H9 (cell line): ENCODE data around the gene CEACAM6. TPM values are rescaled to one million over a fixed set of nuclear protein-coding genes. Genes with fewer than 3 reads are reported as not detected.

Experiments
- DNase-seq: peaks from one replicate; pipeline ENCODE4 v3.0.0-alpha.2; 2017
- H2AFZ ChIP-seq: one replicate; pipeline ENCODE4 v1.6.1; 2013; ENCODE audit warnings: mild to moderate bottlenecking, low read length, control low read depth, moderate library complexity
- H2AK5ac ChIP-seq: 2 replicates; pipeline ENCODE4 v1.6.1; 2013; ENCODE audit warnings: low read length, control low read depth, mixed read lengths; ENCODE audit not compliant: insufficient read length
- H2BK120ac ChIP-seq: one replicate; pipeline ENCODE4 v1.6.1; 2013; ENCODE audit warnings: low read depth, mild to moderate bottlenecking, low read length, control low read depth, inconsistent platforms; ENCODE audit not compliant: poor library complexity, severe bottlenecking
- H2BK12ac ChIP-seq: 2 replicates; pipeline ENCODE4 v1.6.1; 2013; ENCODE audit warnings: low read length, control low read depth, mixed read lengths, low read depth; ENCODE audit not compliant: insufficient read length
- H2BK15ac ChIP-seq: 2 replicates; pipeline ENCODE4 v1.6.1; 2013; ENCODE audit warnings: low read depth, low read length, control low read depth
- H2BK20ac ChIP-seq: one replicate; pipeline ENCODE4 v1.6.1; 2013; ENCODE audit warnings: low read depth, mild to moderate bottlenecking, low read length, control low read depth, inconsistent platforms; ENCODE audit not compliant: poor library complexity, severe bottlenecking
- H2BK5ac ChIP-seq: 2 replicates; pipeline ENCODE4 v1.6.1; 2013; ENCODE audit warnings: low read length, control low read depth, mixed read lengths; ENCODE audit not compliant: insufficient read length
- H3K14ac ChIP-seq: 2 replicates; pipeline ENCODE4 v1.6.1; 2013; ENCODE audit warnings: low read length, control low read depth; ENCODE audit not compliant: insufficient read depth
- H3K18ac ChIP-seq: 2 replicates; pipeline ENCODE4 v1.6.1; 2013; ENCODE audit warnings: low read depth, mild to moderate bottlenecking, mixed read lengths, low read length, control low read depth; ENCODE audit not compliant: insufficient read length
- H3K23ac ChIP-seq: 2 replicates; pipeline ENCODE4 v1.6.1; 2013; ENCODE audit warnings: low read length, control low read depth, mixed read lengths, low read depth; ENCODE audit not compliant: insufficient read length
- H3K23me2 ChIP-seq: 2 replicates; pipeline ENCODE4 v1.6.1; 2013; ENCODE audit warnings: low read depth, mild to moderate bottlenecking, mixed read lengths, low read length, control low read depth; ENCODE audit not compliant: insufficient read length, poor library complexity, severe bottlenecking
- H3K27ac ChIP-seq: 2 replicates; pipeline ENCODE4 v1.5.1; 2013; ENCODE audit warnings: low read length, control low read depth, mixed read lengths, low read depth; ENCODE audit not compliant: insufficient read length
- H3K27me3 ChIP-seq: 2 replicates; pipeline ENCODE4 v1.6.1; 2013; ENCODE audit warnings: low read length, control low read depth, inconsistent platforms; ENCODE audit not compliant: insufficient read depth
- H3K4ac ChIP-seq: 2 replicates; pipeline ENCODE4 v1.6.1; 2013; ENCODE audit warnings: low read depth, mild to moderate bottlenecking, control low read depth, inconsistent platforms, low read length, moderate library complexity
- H3K4me1 ChIP-seq: 2 replicates; pipeline ENCODE4 v1.6.1; 2013; ENCODE audit warnings: low read length, control low read depth, inconsistent platforms; ENCODE audit not compliant: insufficient read depth
- H3K4me2 ChIP-seq: 2 replicates; pipeline ENCODE4 v1.6.1; 2013; ENCODE audit warnings: low read length, control low read depth, mixed read lengths; ENCODE audit not compliant: insufficient read length, insufficient read depth
- H3K56ac ChIP-seq: 2 replicates; pipeline ENCODE4 v1.6.1; 2013; ENCODE audit warnings: low read depth, mild to moderate bottlenecking, mixed read lengths, low read length, control low read depth; ENCODE audit not compliant: insufficient read length
- H3K79me1 ChIP-seq: 2 replicates; pipeline ENCODE4 v1.6.1; 2013; ENCODE audit warnings: low read depth, mild to moderate bottlenecking, moderate library complexity, low read length, control low read depth, inconsistent platforms; ENCODE audit not compliant: insufficient read depth, poor library complexity, severe bottlenecking
- H3K79me2 ChIP-seq: 2 replicates; pipeline ENCODE4 v1.6.1; 2013; ENCODE audit warnings: low read length, control low read depth, inconsistent platforms; ENCODE audit not compliant: insufficient read depth
- H3K9ac ChIP-seq: 2 replicates; pipeline ENCODE4 v1.6.1; 2013; ENCODE audit warnings: low read length, control low read depth, mixed read lengths; ENCODE audit not compliant: insufficient read length; ENCODE audit errors: extremely low read depth
- H3K9me3 ChIP-seq: one replicate; pipeline ENCODE4 v1.6.1; 2013; ENCODE audit warnings: low read depth, low read length, inconsistent platforms; ENCODE audit not compliant: control insufficient read depth
- H3T11ph ChIP-seq: one replicate; pipeline ENCODE4 v1.6.1; 2013; ENCODE audit warnings: mild to moderate bottlenecking, low read length, control low read depth, inconsistent platforms
- H4K20me1 ChIP-seq: one replicate; pipeline ENCODE4 v1.6.1; 2013; ENCODE audit not compliant: control insufficient read depth, insufficient read length, insufficient read depth
- H4K5ac ChIP-seq: 2 replicates; pipeline ENCODE4 v1.6.1; 2013; ENCODE audit warnings: low read depth, mild to moderate bottlenecking, mixed read lengths, low read length, control low read depth; ENCODE audit not compliant: insufficient read length
- H4K8ac ChIP-seq: replicated peaks from 2 replicates; pipeline ENCODE4 v1.6.1; 2013; ENCODE audit warnings: low read length, control low read depth, mixed read lengths, low read depth; ENCODE audit not compliant: insufficient read length
- H4K91ac ChIP-seq: 2 replicates; pipeline ENCODE4 v1.6.1; 2013; ENCODE audit warnings: low read depth, mild to moderate bottlenecking, moderate library complexity, mixed read lengths, low read length, control low read depth; ENCODE audit not compliant: insufficient read length
- H3K27ac Mint-ChIP-seq, 3 experiments: 2 replicates in 2 of 3; 3 replicates in 1 of 3; pipeline ENCODE4 v1.8.0; 2020 to 2021; ENCODE audit warnings: mixed read lengths in 3 of 3, mild to moderate bottlenecking in 1 of 3, moderate library complexity in 1 of 3
- H3K27me3 Mint-ChIP-seq: 2 replicates; pipeline ENCODE4 v1.8.0; 2021; ENCODE audit warnings: low read depth, mild to moderate bottlenecking, moderate library complexity, mixed read lengths
- H3K36me3 Mint-ChIP-seq, 3 experiments: 2 replicates in 2 of 3; 3 replicates in 1 of 3; pipeline ENCODE4 v1.8.0; 2020 to 2021; ENCODE audit warnings: low read depth in 3 of 3, mixed read lengths in 3 of 3; ENCODE audit not compliant: insufficient read depth in 1 of 3
- H3K4me1 Mint-ChIP-seq, 2 experiments: 2 replicates each; pipeline ENCODE4 v1.8.0; 2020; ENCODE audit warnings: mixed read lengths in 2 of 2
- H3K4me3 Mint-ChIP-seq, 2 experiments: 2 replicates in 1 of 2; 3 replicates in 1 of 2; pipeline ENCODE4 v1.8.0; 2020 to 2021; ENCODE audit warnings: mild to moderate bottlenecking in 2 of 2, mixed read lengths in 2 of 2, moderate library complexity in 1 of 2
- H3K9me3 Mint-ChIP-seq, 2 experiments: 2 replicates in 1 of 2; 3 replicates in 1 of 2; pipeline ENCODE4 v1.8.0; 2020; ENCODE audit warnings: mild to moderate bottlenecking in 2 of 2, mixed read lengths in 2 of 2, moderate library complexity in 1 of 2
- WGBS: extraction: QIAGEN DNeasy Blood & Tissue Kit; methylation state at CpG from one replicate; pipeline ENCODE4 v1.1.7; 2013; ENCODE audit warnings: missing lambda C conversion rate, low lambda C conversion rate, mixed read lengths; ENCODE audit not compliant: insufficient read length; ENCODE audit errors: extremely low coverage; 5-methylcytosine and 5-hydroxymethylcytosine counted together
- total RNA-seq: library from RNA; stranded (reverse); gene quantifications from 2 replicates; pipeline ENCODE4 v1.2.1, GENCODE V29; 2021
- TF ChIP-seq, protein P1 (sequence below): fragments of 200-600 bp; sonication (generic); conservative IDR thresholded peaks from 3 replicates; pipeline ENCODE4 v1.8.0; 2021; ENCODE audit warnings: antibody characterized with exemption, mild to moderate bottlenecking

CEACAM6 gene
- total RNA-seq, 1 experiment from 2014 or later = not detected

DNA sequence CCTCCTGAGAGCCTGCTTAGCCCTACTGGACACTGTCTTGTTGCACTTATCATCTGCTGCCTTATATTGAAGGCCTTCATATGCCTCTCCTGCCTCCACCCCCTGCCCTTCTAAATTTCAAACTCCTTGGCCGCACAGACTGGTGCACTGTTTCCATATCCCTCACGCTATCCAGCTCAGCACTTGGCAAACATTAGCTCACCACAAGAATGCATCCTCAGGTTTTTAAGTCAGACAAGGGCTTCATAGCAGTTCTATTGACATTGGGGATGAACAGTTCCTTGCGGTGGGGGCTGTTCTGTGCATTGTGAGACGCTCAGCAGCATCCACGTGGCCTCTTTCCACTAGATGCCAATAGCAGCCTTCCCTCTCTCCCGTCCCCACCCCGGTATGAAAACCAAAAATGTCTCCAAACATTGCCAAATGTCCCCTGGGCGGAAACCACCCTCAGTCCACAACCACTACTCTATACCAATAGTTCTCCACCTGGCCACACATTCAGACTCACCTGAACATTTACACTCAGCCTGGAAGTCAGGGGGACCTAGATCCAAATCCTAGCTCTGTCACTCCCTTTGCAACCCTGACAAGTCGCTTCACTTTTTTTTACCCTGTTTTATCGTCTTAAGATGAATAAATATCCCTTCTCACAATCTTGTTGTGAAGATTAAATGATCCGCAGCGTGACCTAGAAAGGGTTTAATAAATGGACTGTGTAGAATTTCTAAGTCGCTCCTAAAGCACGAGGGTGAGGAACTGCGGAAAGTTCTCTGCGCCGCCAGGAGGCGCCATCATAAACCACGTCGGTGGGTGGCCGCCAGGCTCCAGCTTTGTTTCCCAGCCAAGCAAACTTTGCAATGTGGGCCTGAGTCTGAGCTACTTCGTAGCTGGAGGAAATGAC, 37.4 kb downstream of the CEACAM6 start:
- H4K8ac ChIP-seq = no peak overlapping the region
- no peak overlapping the region for H3K4me2 ChIP-seq
- no peak overlapping the region for H3K56ac ChIP-seq
- no peak overlapping the region for H2AK5ac ChIP-seq
- no peak overlapping the region for H3T11ph ChIP-seq
- no peak overlapping the region for H2BK15ac ChIP-seq
- H3K4ac ChIP-seq = no peak overlapping the region
- peak overlapping the region in 1 of 3 experiments; percentile 13; a peak in 1 of 7 replicates for H3K27ac Mint-ChIP-seq
- H3K23me2 ChIP-seq = no peaks in the 10 kb centered on the region
- no peaks in the 10 kb centered on the region for H3K4me1 ChIP-seq
- H3K23ac ChIP-seq = no peak overlapping the region
- no peaks in the 10 kb centered on the region; a peak in 1 of 7 replicates for H3K36me3 Mint-ChIP-seq
- no peak overlapping the region for H3K4me3 Mint-ChIP-seq
- H4K91ac ChIP-seq = no peak overlapping the region
- no peak overlapping the region for H2BK12ac ChIP-seq
- no peak overlapping the region for H2BK20ac ChIP-seq
- H3K9ac ChIP-seq = no peak overlapping the region
- no CpG with 5 or more reads among the region's 22 CpGs for WGBS
- no peak overlapping the region for H2BK5ac ChIP-seq
- TF ChIP-seq, protein P1, sequence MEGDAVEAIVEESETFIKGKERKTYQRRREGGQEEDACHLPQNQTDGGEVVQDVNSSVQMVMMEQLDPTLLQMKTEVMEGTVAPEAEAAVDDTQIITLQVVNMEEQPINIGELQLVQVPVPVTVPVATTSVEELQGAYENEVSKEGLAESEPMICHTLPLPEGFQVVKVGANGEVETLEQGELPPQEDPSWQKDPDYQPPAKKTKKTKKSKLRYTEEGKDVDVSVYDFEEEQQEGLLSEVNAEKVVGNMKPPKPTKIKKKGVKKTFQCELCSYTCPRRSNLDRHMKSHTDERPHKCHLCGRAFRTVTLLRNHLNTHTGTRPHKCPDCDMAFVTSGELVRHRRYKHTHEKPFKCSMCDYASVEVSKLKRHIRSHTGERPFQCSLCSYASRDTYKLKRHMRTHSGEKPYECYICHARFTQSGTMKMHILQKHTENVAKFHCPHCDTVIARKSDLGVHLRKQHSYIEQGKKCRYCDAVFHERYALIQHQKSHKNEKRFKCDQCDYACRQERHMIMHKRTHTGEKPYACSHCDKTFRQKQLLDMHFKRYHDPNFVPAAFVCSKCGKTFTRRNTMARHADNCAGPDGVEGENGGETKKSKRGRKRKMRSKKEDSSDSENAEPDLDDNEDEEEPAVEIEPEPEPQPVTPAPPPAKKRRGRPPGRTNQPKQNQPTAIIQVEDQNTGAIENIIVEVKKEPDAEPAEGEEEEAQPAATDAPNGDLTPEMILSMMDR = peak; percentile 76
- no peaks in the 10 kb centered on the region for H4K20me1 ChIP-seq
- H3K27me3 ChIP-seq = no peaks in the 10 kb centered on the region
- no peaks in the 10 kb centered on the region for H3K79me2 ChIP-seq
- H4K5ac ChIP-seq = no peak overlapping the region
- no peak overlapping the region for H3K14ac ChIP-seq
- no peak overlapping the region for H2BK120ac ChIP-seq
- H3K9me3 Mint-ChIP-seq = peaks cover 2 to 73% of the 10 kb centered on the region in 2 experiments; a peak in 4 of 5 replicates
- peak; percentile 73 for DNase-seq
- no peak overlapping the region for H2AFZ ChIP-seq
- H3K79me1 ChIP-seq = no peaks in the 10 kb centered on the region
- H3K4me1 Mint-ChIP-seq = no peaks in the 10 kb centered on the region
- no peak overlapping the region for H3K18ac ChIP-seq
- H3K9me3 ChIP-seq = no peaks in the 10 kb centered on the region
- no peak overlapping the region for H3K27ac ChIP-seq
- H3K27me3 Mint-ChIP-seq = peaks cover 18% of the 10 kb centered on the region
